K562 (cell line): Measurements from ENCODE around the gene ARHGAP4. TPM values are rescaled to one million over a fixed set of nuclear protein-coding genes. Genes with fewer than 3 reads are reported as not detected.

Source experiments
- C11orf30 ChIP-seq: fragments of 450-650 bp; IDR thresholded peaks from 2 replicates; pipeline ENCODE4 v1.6.1; 2016; ENCODE audit warnings: low read depth, mild to moderate bottlenecking
- GTF2E2 ChIP-seq: fragments of 200-800 bp; sonication (Bioruptor generic); IDR thresholded peaks from 2 replicates; pipeline ENCODE4 v1.6.1; 2016; ENCODE audit warnings: missing genetic modification characterization, missing compliant biosample characterization
- LCOR ChIP-seq: sonication (generic); formaldehyde crosslinking; IDR thresholded peaks from 2 replicates; pipeline ENCODE4 v1.8.0; 2022; ENCODE audit warnings: mild to moderate bottlenecking, missing genetic modification reagents
- NR2C2 ChIP-seq, 2 experiments: fragments of 200-800 bp in 1 of 2; sonication (Bioruptor generic) in 1 of 2; sonication (generic) in 1 of 2; formaldehyde crosslinking in 1 of 2; IDR thresholded peaks; 2 replicates each; pipeline versions ENCODE4 v1.6.1 to v1.8.0; 2016 to 2022; ENCODE audit warnings: mild to moderate bottlenecking in 1 of 2, missing compliant biosample characterization in 1 of 2, missing genetic modification characterization in 1 of 2, missing genetic modification reagents in 1 of 2
- PHF21A ChIP-seq: fragments of 450-650 bp; IDR thresholded peaks from 2 replicates; pipeline ENCODE4 v1.6.1; 2017; ENCODE audit warnings: low read depth, borderline replicate concordance
- POLR2A ChIP-seq: fragments of 450-650 bp; conservative IDR thresholded peaks from 2 replicates; pipeline ENCODE4 v1.6.1; 2016
- POLR2AphosphoS5 ChIP-seq: IDR thresholded peaks from 2 replicates; pipeline ENCODE4 v1.6.1; 2011; ENCODE audit warnings: mild to moderate bottlenecking, low read depth, low read length, moderate library complexity; ENCODE audit not compliant: control insufficient read depth, insufficient read depth
- RAD51 ChIP-seq: fragments of 450-650 bp; IDR thresholded peaks from 2 replicates; pipeline ENCODE4 v1.7.1; 2016; ENCODE audit warnings: low read depth, mild to moderate bottlenecking, borderline replicate concordance
- RBFOX2 ChIP-seq: fragments of 200-400 bp; formaldehyde crosslinking; IDR thresholded peaks from 2 replicates; pipeline ENCODE4 v1.6.1; 2017; ENCODE audit warnings: low read depth, mild to moderate bottlenecking, low read length, moderate library complexity
- RBM14 ChIP-seq: fragments of 200-400 bp; formaldehyde crosslinking; IDR thresholded peaks from 2 replicates; pipeline ENCODE4 v1.6.1; 2018; ENCODE audit warnings: low read depth, mild to moderate bottlenecking, low read length, moderate library complexity, borderline replicate concordance; ENCODE audit not compliant: insufficient read depth
- SMAD3 ChIP-seq: fragments of 450-650 bp; formaldehyde crosslinking; conservative IDR thresholded peaks from 2 replicates; pipeline ENCODE4 v1.4.0; 2020; ENCODE audit warnings: mild to moderate bottlenecking
- SOX6 ChIP-seq: fragments of 450-650 bp; IDR thresholded peaks from 2 replicates; pipeline ENCODE4 v1.6.1; 2014; ENCODE audit warnings: mild to moderate bottlenecking
- SREBF2 ChIP-seq: sonication (generic); formaldehyde crosslinking; IDR thresholded peaks from 2 replicates; pipeline ENCODE4 v1.4.0; 2020; ENCODE audit warnings: mild to moderate bottlenecking, missing genetic modification reagents
- SRF ChIP-seq, 2 experiments: fragments of 250-450, 450-650 bp in 1 of 2; sonication (Bioruptor Pico) in 1 of 2; sonication (generic) in 1 of 2; formaldehyde crosslinking; IDR thresholded peaks; 2 replicates each; pipeline versions ENCODE4 v1.5.0 to v1.5.1; 2020 to 2022; ENCODE audit warnings: mild to moderate bottlenecking in 1 of 2, missing genetic modification reagents in 1 of 2
- THAP12 ChIP-seq: fragments of 250-450 bp; sonication (Bioruptor Pico); IDR thresholded peaks from 2 replicates; pipeline ENCODE4 v1.9.0; 2021; ENCODE audit warnings: mild to moderate bottlenecking, inconsistent platforms
- ZBTB2 ChIP-seq: fragments of 450-650 bp; IDR thresholded peaks from 2 replicates; pipeline ENCODE4 v1.6.1; 2016; ENCODE audit warnings: antibody characterized with exemption
- ZNF239 ChIP-seq: fragments of 250-450 bp; sonication (Bioruptor Pico); IDR thresholded peaks from 2 replicates; pipeline ENCODE4 v1.4.0; 2020; ENCODE audit warnings: mild to moderate bottlenecking
- ZNF324 ChIP-seq: fragments of 250-450 bp; sonication (Bioruptor Pico); IDR thresholded peaks from 2 replicates; pipeline ENCODE4 v1.4.0; 2020; ENCODE audit warnings: mild to moderate bottlenecking
- polyA plus RNA-seq, 8 experiments: library from polyadenylated mRNA; depleted of rRNA in 4 of 8; stranded (reverse) in 5 of 8; unstranded in 3 of 8; fragments of >200 nt; fragmentation: Nextera tagmentation in 2 of 8; fragmentation: Illumina TruSeq in 1 of 8; extraction: Ambion mirVana in 2 of 8; extraction: Trizol in 1 of 8; gene quantifications; 2 replicates each; pipeline versions ENCODE4 v1.2.1 to v1.2.3, GENCODE V29; 2011 to 2014; ENCODE audit warnings: inconsistent platforms in 1 of 8, missing spikeins in 1 of 8
- total RNA-seq, 7 experiments: library from RNA; depleted of rRNA in 6 of 7; stranded (reverse); fragments of >200 nt in 6 of 7; fragmentation: Illumina TruSeq in 2 of 7; extraction: Trizol in 2 of 7; gene quantifications; 2 replicates each; pipeline versions ENCODE4 v1.2.1 to v1.2.3, GENCODE V29; 2011 to 2021; ENCODE audit warnings: low replicate concordance in 1 of 7

ARHGAP4 gene
- total and polyA plus RNA-seq, 9 of the 15 experiments (the other 6 are each of a cell fraction or from before 2014, with no cell fraction given), result 0.30 to 81.8 (median 13.5) TPM

DNA sequence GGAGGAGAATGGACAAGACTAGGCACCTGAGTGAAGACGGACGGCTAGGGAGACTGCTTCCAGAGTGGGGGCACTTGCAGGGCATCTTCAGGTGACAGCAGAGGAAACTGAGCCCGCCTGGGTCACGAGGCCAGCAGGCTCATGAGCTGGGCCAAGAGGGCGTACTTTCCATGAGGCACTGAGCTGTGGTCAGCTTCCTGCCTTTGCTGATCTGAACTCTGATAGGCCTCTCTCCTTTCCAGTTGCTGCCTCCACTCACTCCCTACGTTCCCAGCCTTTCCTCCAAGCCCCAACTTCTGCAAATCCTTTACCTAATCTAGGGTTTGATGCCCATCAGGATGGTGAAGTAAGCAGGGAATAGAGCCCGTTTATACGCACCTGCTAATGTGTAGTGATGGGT lies 38.7 kb downstream of the ARHGAP4 start (continued):
- TF ChIP-seq RAD51, result 0 out of 2 replicates have a peak, but pooled peaks have one; percentile 27
- no peak for TF ChIP-seq RBFOX2
- no peak for TF ChIP-seq ZNF324 (CRISPR knock-in tag)
- no peak for TF ChIP-seq NR2C2 (CRISPR knock-in tag; IDR thresholded peaks at IDR 0.05)
- peak; percentile 35; the same call in 1 of the 2 replicates for TF ChIP-seq NR2C2 (tag; IDR thresholded peaks at IDR 0.05)
- TF ChIP-seq THAP12 (CRISPR knock-in tag), result no peak
- TF ChIP-seq ZBTB2, result no peak
- TF ChIP-seq GTF2E2 (tag), result no peak
- no peak for TF ChIP-seq SMAD3 (CRISPR knock-in tag)
- no peak for TF ChIP-seq RBM14
- no peak for TF ChIP-seq SREBF2 (CRISPR knock-in tag)
- 0 out of 2 replicates have a peak, but pooled peaks have one; percentile 23 for TF ChIP-seq ZNF239 (CRISPR knock-in tag)
- no peak for TF ChIP-seq POLR2A
- no peak for TF ChIP-seq SOX6
- TF ChIP-seq PHF21A, result no peak
- TF ChIP-seq C11orf30, result no peak
- TF ChIP-seq LCOR (CRISPR knock-in tag), result no peak
- TF ChIP-seq SRF (CRISPR knock-in tag; IDR thresholded peaks at IDR 0.05), result no peak
- TF ChIP-seq POLR2AphosphoS5, result no peak
